GM21737 (cell line): ENCODE measurements around the gene ICAM2.
"Not testable (repeated sequence)": the region's sequence is repeated elsewhere in the genome, so short reads cannot be mapped to it uniquely, and the experiment has no call there.

Source experiments
- ATAC-seq: cut with Tn5 transposase; IDR thresholded peaks from one replicate; pipeline ENCODE4 v1.9.1; 2021; ENCODE audit warnings: mild to moderate bottlenecking, moderate library complexity; ENCODE audit not compliant: unreplicated experiment

The ICAM2 gene

GRCh38 chr17:63998050-63998720 is 22.2 kb downstream of the ICAM2 start, which contains the start of gene PRR29:
PRR29 (plus strand) TSS chr17:63998351; CDS start chr17:63998365, 14 bp downstream.
- no peak for ATAC-seq

GRCh38 chr17:63997341-63998048 is 22.9 kb downstream of the ICAM2 start:
- no peak for ATAC-seq

- ATAC-seq = no peak
Measured at GRCh38 chr17:63996430-63997182, 23.8 kb downstream of the ICAM2 start.

GRCh38 chr17:63995626-63996025 is 24.8 kb downstream of the ICAM2 start:
- ATAC-seq = no peak

- no peak for ATAC-seq
Measured at GRCh38 chr17:63993368-63993985, 27.0 kb downstream of the ICAM2 start.

- ATAC-seq = no peak
Measured at GRCh38 chr17:63991611-63992010, 28.8 kb downstream of the ICAM2 start.

- no peak for ATAC-seq
Measured at GRCh38 chr17:63989622-63990345, 30.6 kb downstream of the ICAM2 start.

GRCh38 chr17:63988741-63989621 is 31.5 kb downstream of the ICAM2 start:
- no peak for ATAC-seq

GRCh38 chr17:63988127-63988478 is 32.3 kb downstream of the ICAM2 start:
- ATAC-seq = no peak

- no peak for ATAC-seq
Measured at GRCh38 chr17:63987221-63988126, 33.0 kb downstream of the ICAM2 start.

GRCh38 chr17:63986821-63987220 is 33.6 kb downstream of the ICAM2 start:
- no peak for ATAC-seq

GRCh38 chr17:63985387-63986140 is 34.9 kb downstream of the ICAM2 start:
- ATAC-seq = no peak

- ATAC-seq = no peak
Measured at GRCh38 chr17:63984651-63985386, 35.6 kb downstream of the ICAM2 start.

GRCh38 chr17:63984236-63984635 is 36.2 kb downstream of the ICAM2 start:
- no peak for ATAC-seq

- ATAC-seq = no peak
Measured at GRCh38 chr17:63983320-63983719, 37.1 kb downstream of the ICAM2 start.

GRCh38 chr17:63982641-63983040 is 37.8 kb downstream of the ICAM2 start:
- ATAC-seq = not testable (repeated sequence)
